ENCODE results near the gene ZNF223. TPM values are rescaled to one million over a fixed set of nuclear protein-coding genes. Genes with fewer than 3 reads are reported as not detected.

The ZNF223 gene
- total and polyA plus RNA-seq, 9 of the 15 experiments (the other 6 are each of a cell fraction or from before 2014, with no cell fraction given), result 0.21 to 1.8 (median 0.71) TPM

DNA sequence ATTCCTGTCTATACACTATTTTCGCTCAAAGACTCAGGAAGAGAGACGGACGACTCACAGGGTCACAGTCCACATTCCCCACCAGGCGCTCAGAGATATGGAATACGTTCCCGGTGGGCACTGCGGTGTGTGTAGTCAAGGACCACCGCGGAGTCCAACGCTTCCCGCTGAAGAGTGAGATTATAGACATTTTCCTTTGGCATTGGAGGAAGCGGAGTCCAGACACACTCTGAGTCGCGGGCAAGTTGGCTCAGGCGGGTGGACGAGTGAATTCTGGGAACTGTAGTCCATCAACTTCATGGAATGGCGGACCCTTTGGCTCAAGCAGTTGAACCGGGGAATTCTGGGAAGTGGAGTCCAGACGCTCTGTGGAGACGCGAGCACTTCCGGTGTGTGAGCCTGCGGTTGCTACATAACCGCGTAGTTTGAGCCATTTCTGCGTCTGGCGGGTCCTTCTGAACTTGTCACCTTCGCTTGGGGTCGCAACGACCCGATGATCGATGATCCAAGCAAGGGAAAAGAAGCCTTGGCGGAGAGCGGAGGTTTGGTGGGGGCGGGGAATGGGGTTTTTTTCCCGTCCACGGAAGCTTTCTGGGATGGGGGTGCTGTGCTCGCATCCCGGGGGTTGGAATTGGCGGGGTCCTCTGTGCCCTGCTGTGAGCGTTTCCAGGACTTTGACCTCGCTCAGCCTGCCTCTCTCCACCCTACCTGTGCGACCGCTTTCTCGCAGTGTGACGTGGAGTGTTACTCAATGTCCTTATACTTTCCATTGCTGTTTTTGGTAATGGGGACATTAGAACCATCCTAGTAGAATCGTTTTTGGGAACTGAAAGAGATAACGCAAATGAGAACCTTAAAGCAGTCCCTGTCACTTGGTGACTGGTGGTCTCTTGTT, 49.0 kb upstream of the ZNF223 start, which contains the start of gene ZNF230 (continued):
- TF ChIP-seq C11orf30 (IDR thresholded peaks at IDR 0.05; ENCODE audit: low read depth) (no peak), SNIP1 (IDR thresholded peaks at IDR 0.05; ENCODE audit: low read depth) (no peak), NFYB (IDR thresholded peaks at IDR 0.05; ENCODE audit: extremely low read depth, insufficient read length) (no peak), NBN (IDR thresholded peaks at IDR 0.05; ENCODE audit: low read depth) (no peak), ZNF212 (CRISPR knock-in tag; IDR thresholded peaks at IDR 0.05) (no peak; the same call in 1 of the 2 replicates), NCOA1 (IDR thresholded peaks at IDR 0.05; ENCODE audit: low read depth) (0 out of 2 replicates have a peak, but pooled peaks have one; percentile 14), ZSCAN32 (CRISPR knock-in tag; IDR thresholded peaks at IDR 0.05) (no peak), FOXO4 (CRISPR knock-in tag; IDR thresholded peaks at IDR 0.05) (no peak), ZNF609 (CRISPR knock-in tag; IDR thresholded peaks at IDR 0.05; ENCODE audit: borderline replicate concordance) (no peak), PHB2 (IDR thresholded peaks at IDR 0.05; ENCODE audit: low read depth) (no peak), KDM1A (IDR thresholded peaks at IDR 0.05) (no peak), CREB5 (CRISPR knock-in tag; IDR thresholded peaks at IDR 0.05) (no peak), CBX5 (IDR thresholded peaks at IDR 0.05; ENCODE audit: borderline replicate concordance, low read depth) (no peak), HSF4 (CRISPR knock-in tag; IDR thresholded peaks at IDR 0.05; ENCODE audit: borderline replicate concordance) (no peak)
- TF ChIP-seq, protein P1, sequence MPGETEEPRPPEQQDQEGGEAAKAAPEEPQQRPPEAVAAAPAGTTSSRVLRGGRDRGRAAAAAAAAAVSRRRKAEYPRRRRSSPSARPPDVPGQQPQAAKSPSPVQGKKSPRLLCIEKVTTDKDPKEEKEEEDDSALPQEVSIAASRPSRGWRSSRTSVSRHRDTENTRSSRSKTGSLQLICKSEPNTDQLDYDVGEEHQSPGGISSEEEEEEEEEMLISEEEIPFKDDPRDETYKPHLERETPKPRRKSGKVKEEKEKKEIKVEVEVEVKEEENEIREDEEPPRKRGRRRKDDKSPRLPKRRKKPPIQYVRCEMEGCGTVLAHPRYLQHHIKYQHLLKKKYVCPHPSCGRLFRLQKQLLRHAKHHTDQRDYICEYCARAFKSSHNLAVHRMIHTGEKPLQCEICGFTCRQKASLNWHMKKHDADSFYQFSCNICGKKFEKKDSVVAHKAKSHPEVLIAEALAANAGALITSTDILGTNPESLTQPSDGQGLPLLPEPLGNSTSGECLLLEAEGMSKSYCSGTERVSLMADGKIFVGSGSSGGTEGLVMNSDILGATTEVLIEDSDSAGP (CRISPR knock-in tag; IDR thresholded peaks at IDR 0.05), result no peak
- TF ChIP-seq, protein P2, sequence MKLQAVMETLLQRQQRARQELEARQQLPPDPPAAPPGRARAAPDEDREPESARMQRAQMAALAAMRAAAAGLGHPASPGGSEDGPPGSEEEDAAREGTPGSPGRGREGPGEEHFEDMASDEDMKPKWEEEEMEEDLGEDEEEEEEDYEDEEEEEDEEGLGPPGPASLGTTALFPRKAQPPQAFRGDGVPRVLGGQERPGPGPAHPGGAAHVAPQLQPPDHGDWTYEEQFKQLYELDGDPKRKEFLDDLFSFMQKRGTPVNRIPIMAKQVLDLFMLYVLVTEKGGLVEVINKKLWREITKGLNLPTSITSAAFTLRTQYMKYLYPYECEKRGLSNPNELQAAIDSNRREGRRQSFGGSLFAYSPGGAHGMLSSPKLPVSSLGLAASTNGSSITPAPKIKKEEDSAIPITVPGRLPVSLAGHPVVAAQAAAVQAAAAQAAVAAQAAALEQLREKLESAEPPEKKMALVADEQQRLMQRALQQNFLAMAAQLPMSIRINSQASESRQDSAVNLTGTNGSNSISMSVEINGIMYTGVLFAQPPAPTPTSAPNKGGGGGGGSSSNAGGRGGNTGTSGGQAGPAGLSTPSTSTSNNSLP (IDR thresholded peaks at IDR 0.05; ENCODE audit: borderline replicate concordance, low read depth, low read length), result no peak
